Measurements from ENCODE around the gene MRPS26. TPM values are rescaled to one million over a fixed set of nuclear protein-coding genes. Genes with fewer than 3 reads are reported as not detected.

The MRPS26 gene
- polyA plus RNA-seq, 1 donor (not counting 4 experiments of a cell fraction or from before 2014, with no cell fraction given), result 29.8 TPM

DNA sequence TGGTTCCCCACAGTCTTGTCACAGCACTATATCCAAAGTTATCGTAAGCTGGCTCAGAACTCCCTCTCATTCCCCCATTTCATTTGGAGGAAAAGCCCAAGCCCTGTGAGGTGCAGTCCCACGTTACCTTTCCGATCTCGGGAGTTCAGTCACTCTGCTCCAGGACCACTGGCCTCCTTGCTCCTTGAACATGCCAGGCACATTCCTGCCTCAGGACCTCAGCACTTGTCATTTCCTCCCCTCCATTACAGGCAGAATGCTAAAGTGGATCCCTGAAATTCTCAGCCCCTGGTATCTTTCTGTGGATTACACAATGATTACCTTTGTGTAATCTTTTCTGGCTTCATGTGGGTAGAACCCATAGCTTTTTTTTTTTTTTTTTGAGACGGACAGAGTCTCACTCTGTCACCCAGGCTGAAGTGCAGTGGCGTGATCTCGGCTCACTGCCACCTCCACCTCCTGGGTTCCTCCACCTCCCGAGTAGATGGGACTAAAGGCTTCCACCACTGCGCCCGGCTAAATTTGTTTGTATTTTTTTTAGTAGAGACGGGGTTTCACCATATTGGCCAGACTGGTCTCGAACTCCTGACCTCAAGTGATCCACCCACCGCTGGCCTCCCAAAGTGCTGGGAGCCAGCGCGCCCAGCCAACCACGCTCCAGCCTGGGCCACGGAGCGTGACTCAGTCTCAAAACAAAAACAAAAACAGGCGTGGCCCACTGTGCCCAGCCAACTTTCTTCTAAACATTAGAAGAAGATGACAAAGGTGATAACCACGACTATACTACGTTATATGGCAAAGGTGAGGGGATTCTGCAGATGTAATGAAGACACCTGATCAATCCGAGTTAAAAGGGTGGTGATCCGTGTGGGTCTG lies 21.5 kb downstream of the MRPS26 start:
- Histone ChIP-seq H3K36me3 (ENCODE audit: control insufficient read depth in 2 of 2, extremely low read depth in 1 of 2, insufficient read depth in 2 of 2, low read length in 2 of 2) (no peaks in the 10 kb centered on the region), H2AFZ (ENCODE audit: control insufficient read depth, low read length) (no peak overlapping the region), H3K4me2 (ENCODE audit: control insufficient read depth, extremely low read depth, insufficient read depth, low read depth, low read length) (no peak overlapping the region), H3K9me3 (ENCODE audit: control insufficient read depth, low read depth, low read length) (no peaks in the 10 kb centered on the region), H3K79me2 (ENCODE audit: control insufficient read depth, insufficient read depth, low read length) (no peaks in the 10 kb centered on the region), H3K4me3 (ENCODE audit: control insufficient read depth in 2 of 3, extremely low read depth in 1 of 3, insufficient read depth in 2 of 3, low read depth in 1 of 3, low read length in 3 of 3) (no peak overlapping the region), H3K27ac (ENCODE audit: control insufficient read depth, insufficient read depth, low read length) (no peak overlapping the region), H3K4me1 (ENCODE audit: control insufficient read depth, extremely low read depth, insufficient read depth, low read length) (no peaks in the 10 kb centered on the region), H3K27me3 (ENCODE audit: control insufficient read depth, extremely low read depth, insufficient read depth, low read length) (peaks cover 19% of the 10 kb centered on the region), H3K9me1 (ENCODE audit: control insufficient read depth, extremely low read depth, insufficient read depth, low read length) (no peaks in the 10 kb centered on the region), H3K9ac (ENCODE audit: control insufficient read depth, extremely low read depth, insufficient read depth, low read length) (no peak overlapping the region), H4K20me1 (ENCODE audit: control insufficient read depth, extremely low read depth, insufficient read depth, low read length) (no peaks in the 10 kb centered on the region)
- FAIRE-seq, result no peak
- dilution Hi-C loops (cut with MboI; ENCODE audit: extremely low pct_ligation_motif_present, low sequenced_read_pairs), result no loop called here
- DNase-seq (ENCODE audit: low read depth, low spot score), result no peak
- no peak for TF ChIP-seq EZH2 (IDR thresholded peaks at IDR 0.05; ENCODE audit: low read length)
- no peak for TF ChIP-seq CTCF (optimal IDR thresholded peaks at IDR 0.05 in 1 of 3, IDR thresholded peaks at IDR 0.05 in 1 of 3, conservative IDR thresholded peaks at IDR 0.05 in 1 of 3; ENCODE audit: extremely low read depth in 1 of 3, insufficient read depth in 2 of 3, low read length in 3 of 3)

GRCh38 chr20:3068075-3068474 lies 22.2 kb downstream of the MRPS26 start:
- H3K4me3 ChIP-seq (ENCODE audit: control insufficient read depth in 2 of 3, extremely low read depth in 1 of 3, insufficient read depth in 2 of 3, low read depth in 1 of 3, low read length in 3 of 3), result no peak overlapping the region
- H4K20me1 ChIP-seq (ENCODE audit: control insufficient read depth, extremely low read depth, insufficient read depth, low read length), result no peaks in the 10 kb centered on the region
- no peaks in the 10 kb centered on the region for H3K36me3 ChIP-seq (ENCODE audit: control insufficient read depth in 2 of 2, extremely low read depth in 1 of 2, insufficient read depth in 2 of 2, low read length in 2 of 2)
- no peaks in the 10 kb centered on the region for H3K9me3 ChIP-seq (ENCODE audit: control insufficient read depth, low read depth, low read length)
- no peaks in the 10 kb centered on the region for H3K9me1 ChIP-seq (ENCODE audit: control insufficient read depth, extremely low read depth, insufficient read depth, low read length)
- no peak overlapping the region for H3K27ac ChIP-seq (ENCODE audit: control insufficient read depth, insufficient read depth, low read length)
- FAIRE-seq, result no peak
- H3K4me1 ChIP-seq (ENCODE audit: control insufficient read depth, extremely low read depth, insufficient read depth, low read length), result no peaks in the 10 kb centered on the region
- H3K27me3 ChIP-seq (ENCODE audit: control insufficient read depth, extremely low read depth, insufficient read depth, low read length), result peaks cover 25% of the 10 kb centered on the region
- H3K9ac ChIP-seq (ENCODE audit: control insufficient read depth, extremely low read depth, insufficient read depth, low read length), result no peak overlapping the region
- no peak overlapping the region for H2AFZ ChIP-seq (ENCODE audit: control insufficient read depth, low read length)
- no peak for DNase-seq (ENCODE audit: low read depth, low spot score)
- no peak for TF ChIP-seq CTCF (optimal IDR thresholded peaks at IDR 0.05 in 1 of 3, IDR thresholded peaks at IDR 0.05 in 1 of 3, conservative IDR thresholded peaks at IDR 0.05 in 1 of 3; ENCODE audit: extremely low read depth in 1 of 3, insufficient read depth in 2 of 3, low read length in 3 of 3)
- peak; percentile 32 for TF ChIP-seq EZH2 (IDR thresholded peaks at IDR 0.05; ENCODE audit: low read length)
- dilution Hi-C loops (cut with MboI; ENCODE audit: extremely low pct_ligation_motif_present, low sequenced_read_pairs), result no loop called here
- H3K4me2 ChIP-seq (ENCODE audit: control insufficient read depth, extremely low read depth, insufficient read depth, low read depth, low read length), result no peak overlapping the region
- no peaks in the 10 kb centered on the region for H3K79me2 ChIP-seq (ENCODE audit: control insufficient read depth, insufficient read depth, low read length)

All from keratinocyte (primary cell).